HEK293 (cell line): ENCODE results near the gene DSCAML1.

Experiments
- CTCF ChIA-PET: fragments of 350-600 bp; formaldehyde crosslinking; extraction: SDS; loops from one replicate; lab custom pipeline; 2021; ENCODE audit warnings: antibody characterized with exemption; lab: Yijun Ruan, JAX
- POLR2A ChIA-PET: fragments of 300-600 bp; formaldehyde crosslinking; extraction: SDS; loops from one replicate; lab custom pipeline; 2020; ENCODE audit warnings: antibody characterized with exemption, inconsistent platforms; lab: Yijun Ruan, JAX
- H3K27ac ChIP-seq: fragments of 200-500 bp; sonication (Bioruptor generic); 2 replicates; pipeline ENCODE4 v1.5.1; 2014; ENCODE audit warnings: low read depth, low read length, control low read depth, inconsistent platforms; ENCODE audit errors: extremely low read depth
- H3K36me3 ChIP-seq, 2 experiments: fragments of 200-500 bp in 1 of 2; sonication (Bioruptor generic) in 1 of 2; 1 replicate in 1 of 2; 2 replicates in 1 of 2; pipeline ENCODE4 v1.5.1; 2014 to 2017; ENCODE audit warnings: inconsistent platforms in 2 of 2, low read length in 2 of 2; ENCODE audit not compliant: control insufficient read depth in 2 of 2, insufficient read depth in 1 of 2
- H3K4me1 ChIP-seq: fragments of 200-500 bp; sonication (Bioruptor generic); 2 replicates; pipeline ENCODE4 v1.5.1; 2014; ENCODE audit warnings: mild to moderate bottlenecking, low read length, inconsistent platforms; ENCODE audit not compliant: control insufficient read depth, insufficient read depth
- H3K4me3 ChIP-seq: 2 replicates; pipeline ENCODE4 v1.5.1; 2011; ENCODE audit warnings: low read depth, mild to moderate bottlenecking, control low read depth, low read length, moderate library complexity
- H3K9me3 ChIP-seq: fragments of 200-500 bp; sonication (Bioruptor generic); 2 replicates; pipeline ENCODE4 v1.5.1; 2014; ENCODE audit warnings: low read depth, low read length, inconsistent platforms; ENCODE audit not compliant: control insufficient read depth, insufficient read depth
- GLI4 ChIP-seq: fragments of 450-650 bp; formaldehyde crosslinking; IDR thresholded peaks from 2 replicates; pipeline ENCODE4 v1.5.1; 2016; ENCODE audit warnings: missing biosample characterization, missing genetic modification characterization
- KLF16 ChIP-seq: fragments of 450-650 bp; formaldehyde crosslinking; IDR thresholded peaks from 2 replicates; pipeline ENCODE4 v1.5.1; 2017; ENCODE audit warnings: missing biosample characterization, missing genetic modification characterization
- OSR2 ChIP-seq: fragments of 450-650 bp; formaldehyde crosslinking; IDR thresholded peaks from 2 replicates; pipeline ENCODE4 v1.5.1; 2016; ENCODE audit warnings: missing biosample characterization, missing genetic modification characterization
- ZBTB8A ChIP-seq: fragments of 450-650 bp; formaldehyde crosslinking; IDR thresholded peaks from 2 replicates; pipeline ENCODE4 v1.5.1; 2016; ENCODE audit warnings: missing biosample characterization, missing genetic modification characterization
- ZEB2 ChIP-seq: fragments of 450-650 bp; formaldehyde crosslinking; IDR thresholded peaks from 2 replicates; pipeline ENCODE4 v1.5.1; 2016; ENCODE audit warnings: missing biosample characterization, missing genetic modification characterization
- ZNF169 ChIP-seq: fragments of 450-650 bp; formaldehyde crosslinking; IDR thresholded peaks from 2 replicates; pipeline ENCODE4 v1.5.1; 2016; ENCODE audit warnings: missing biosample characterization, missing genetic modification characterization
- ZNF174 ChIP-seq: fragments of 450-650 bp; formaldehyde crosslinking; IDR thresholded peaks from 2 replicates; pipeline ENCODE4 v1.5.0; 2017; ENCODE audit warnings: missing biosample characterization, mild to moderate bottlenecking, missing genetic modification characterization
- ZNF239 ChIP-seq: fragments of 450-650 bp; formaldehyde crosslinking; IDR thresholded peaks from 2 replicates; pipeline ENCODE4 v1.5.1; 2016; ENCODE audit warnings: missing biosample characterization, missing genetic modification characterization
- ZNF280C ChIP-seq: fragments of 450-650 bp; formaldehyde crosslinking; IDR thresholded peaks from 2 replicates; pipeline ENCODE4 v1.5.1; 2016; ENCODE audit warnings: missing biosample characterization, missing genetic modification characterization
- ZNF398 ChIP-seq: fragments of 450-650 bp; formaldehyde crosslinking; IDR thresholded peaks from 2 replicates; pipeline ENCODE4 v1.5.1; 2017; ENCODE audit warnings: missing biosample characterization, missing genetic modification characterization
- ZNF404 ChIP-seq: fragments of 450-650 bp; formaldehyde crosslinking; IDR thresholded peaks from 2 replicates; pipeline ENCODE4 v1.5.1; 2017; ENCODE audit warnings: missing biosample characterization, missing genetic modification characterization
- ZNF549 ChIP-seq: fragments of 450-650 bp; IDR thresholded peaks from 2 replicates; pipeline ENCODE4 v1.5.1; 2018; ENCODE audit warnings: missing biosample characterization, missing genetic modification characterization, mild to moderate bottlenecking, inconsistent platforms, moderate library complexity
- ZNF670 ChIP-seq: fragments of 450-650 bp; formaldehyde crosslinking; IDR thresholded peaks from 2 replicates; pipeline ENCODE4 v1.5.1; 2016; ENCODE audit warnings: missing biosample characterization, missing genetic modification characterization, low read depth
- ZNF768 ChIP-seq: fragments of 450-650 bp; formaldehyde crosslinking; IDR thresholded peaks from 2 replicates; pipeline ENCODE4 v1.5.1; 2018; ENCODE audit warnings: missing biosample characterization, mild to moderate bottlenecking, missing genetic modification characterization
- ZNF776 ChIP-seq: fragments of 450-650 bp; formaldehyde crosslinking; IDR thresholded peaks from 2 replicates; pipeline ENCODE4 v1.5.0; 2017; ENCODE audit warnings: missing biosample characterization, missing genetic modification characterization, borderline replicate concordance
- ZSCAN23 ChIP-seq: fragments of 450-650 bp; formaldehyde crosslinking; IDR thresholded peaks from 2 replicates; pipeline ENCODE4 v1.5.1; 2016; ENCODE audit warnings: missing biosample characterization, missing genetic modification characterization
- TF ChIP-seq, protein P1 (sequence below): fragments of 450-650 bp; formaldehyde crosslinking; conservative IDR thresholded peaks from 2 replicates; pipeline ENCODE4 v1.5.1; 2016; ENCODE audit warnings: low read depth, missing biosample characterization, missing genetic modification characterization
- TF ChIP-seq, protein P2 (sequence below): fragments of 450-650 bp; IDR thresholded peaks from 2 replicates; pipeline ENCODE4 v1.5.1; 2018; ENCODE audit warnings: missing biosample characterization, mild to moderate bottlenecking, missing genetic modification characterization

Gene DSCAML1

DNA sequence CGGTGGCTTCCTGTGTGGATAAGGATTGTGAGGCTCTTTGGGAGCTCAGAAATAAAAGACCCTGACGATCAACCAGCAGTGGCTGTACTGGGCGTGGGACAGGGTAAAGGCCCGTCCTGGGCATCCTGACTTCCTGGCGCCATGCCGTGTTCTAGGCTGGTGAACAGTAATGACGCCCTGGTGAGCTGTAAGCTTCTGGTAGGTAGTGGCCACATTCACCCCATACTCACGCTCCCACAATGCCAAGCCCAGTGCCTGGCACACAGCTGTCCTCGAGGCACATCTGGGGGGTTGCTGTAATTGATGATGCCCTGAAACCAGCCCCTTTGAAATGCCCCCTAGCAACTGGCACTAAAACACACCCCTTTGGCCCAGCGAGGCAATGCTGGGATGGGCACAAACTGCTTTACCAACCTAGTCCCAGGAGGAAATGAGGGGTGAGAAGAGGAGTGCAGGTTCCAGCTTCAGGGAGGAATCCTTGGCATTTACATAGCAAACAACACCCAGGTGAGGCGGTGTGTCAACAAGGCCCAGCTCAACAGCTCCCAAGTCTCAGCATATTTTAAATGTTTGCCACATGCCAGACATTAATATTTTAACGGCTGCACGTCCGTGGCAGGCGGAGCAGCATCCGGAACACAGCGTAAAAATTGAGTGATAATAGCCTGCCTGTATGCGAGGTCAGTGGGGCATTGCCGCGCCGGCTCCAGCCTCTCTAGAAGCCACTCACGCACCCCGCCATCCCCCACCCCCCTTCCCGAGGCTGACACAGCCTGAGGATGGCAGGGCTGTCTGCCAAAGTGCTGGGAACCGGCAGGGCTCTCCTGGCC is 79.3 kb downstream of the DSCAML1 start (continued):
- TF ChIP-seq ZNF398 (tag by site-specific recombination) (no peak), ZNF768 (no peak)

DNA sequence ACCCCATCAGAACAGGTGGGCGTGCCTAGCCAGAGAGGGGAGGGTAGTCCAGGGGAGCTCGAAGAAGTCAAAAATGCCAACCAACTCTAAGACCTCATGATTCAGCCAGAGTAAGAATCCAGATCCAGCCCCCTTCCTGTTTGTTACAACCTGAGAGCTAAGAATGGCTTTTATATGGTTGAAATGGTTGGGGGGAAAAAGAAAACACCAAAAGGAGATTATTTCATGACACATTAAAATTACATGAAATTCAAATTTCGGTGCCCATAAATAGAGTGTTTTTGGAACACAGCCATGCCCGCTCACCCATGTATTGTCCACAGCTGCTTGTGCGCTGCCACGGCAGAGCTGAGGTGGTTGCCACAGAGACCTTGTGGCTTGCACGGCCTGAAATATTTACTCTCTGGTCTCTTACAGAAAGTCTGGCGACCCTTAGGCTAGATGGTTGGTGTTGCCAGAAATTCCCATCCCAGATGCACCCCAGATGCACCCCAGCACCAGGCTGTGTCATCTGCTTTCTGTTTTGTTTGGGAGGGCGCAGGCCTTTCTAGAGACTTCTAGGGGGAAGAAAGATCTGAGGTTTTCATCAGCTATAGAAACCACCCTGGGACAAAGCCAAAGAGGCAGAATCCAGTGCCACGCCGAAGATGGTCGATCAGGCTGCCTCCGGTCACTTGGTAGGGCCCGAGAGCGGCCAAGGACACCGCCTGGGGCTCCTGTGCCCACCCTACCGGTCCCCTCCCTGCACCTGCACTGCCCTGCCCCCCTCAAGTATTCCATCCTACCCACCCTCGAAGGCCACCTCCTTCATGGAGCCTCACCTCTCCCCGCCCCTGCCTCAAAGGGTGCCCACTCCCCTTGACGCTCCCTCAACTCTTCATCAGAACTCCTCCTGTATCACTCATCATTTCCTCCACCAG is 80.2 kb downstream of the DSCAML1 start:
- Histone ChIP-seq H3K36me3 (no peaks in the 10 kb centered on the region), H3K27ac (no peak overlapping the region), H3K4me3 (no peak overlapping the region), H3K9me3 (no peaks in the 10 kb centered on the region), H3K4me1 (no peaks in the 10 kb centered on the region)
- no peak for TF ChIP-seq OSR2 (tag by site-specific recombination)
- TF ChIP-seq ZNF174 (tag by site-specific recombination), result no peak
- no peak for TF ChIP-seq ZEB2 (tag by site-specific recombination)
- CTCF ChIA-PET, result interaction anchor here (0.6 kb wide), 1 partner anchor 17 kb away, joined by 4 read pairs; no protein-coding TSS in a partner anchor
- POLR2A ChIA-PET, result no interaction called here

- Histone ChIP-seq H3K27ac (no peak overlapping the region), H3K4me1 (no peaks in the 10 kb centered on the region), H3K9me3 (no peaks in the 10 kb centered on the region), H3K36me3 (no peaks in the 10 kb centered on the region), H3K4me3 (no peak overlapping the region)
- CTCF ChIA-PET, result no interaction called here
- TF ChIP-seq ZNF549 (no peak), ZNF239 (tag by site-specific recombination) (no peak), ZNF169 (no peak), OSR2 (tag by site-specific recombination) (no peak), KLF16 (tag by site-specific recombination) (no peak), ZNF670 (tag by site-specific recombination) (no peak), ZNF280C (no peak), ZBTB8A (no peak), ZNF404 (tag by site-specific recombination) (no peak), GLI4 (tag by site-specific recombination) (no peak), ZNF776 (tag by site-specific recombination) (no peak), ZSCAN23 (no peak)
- TF ChIP-seq, protein P1, sequence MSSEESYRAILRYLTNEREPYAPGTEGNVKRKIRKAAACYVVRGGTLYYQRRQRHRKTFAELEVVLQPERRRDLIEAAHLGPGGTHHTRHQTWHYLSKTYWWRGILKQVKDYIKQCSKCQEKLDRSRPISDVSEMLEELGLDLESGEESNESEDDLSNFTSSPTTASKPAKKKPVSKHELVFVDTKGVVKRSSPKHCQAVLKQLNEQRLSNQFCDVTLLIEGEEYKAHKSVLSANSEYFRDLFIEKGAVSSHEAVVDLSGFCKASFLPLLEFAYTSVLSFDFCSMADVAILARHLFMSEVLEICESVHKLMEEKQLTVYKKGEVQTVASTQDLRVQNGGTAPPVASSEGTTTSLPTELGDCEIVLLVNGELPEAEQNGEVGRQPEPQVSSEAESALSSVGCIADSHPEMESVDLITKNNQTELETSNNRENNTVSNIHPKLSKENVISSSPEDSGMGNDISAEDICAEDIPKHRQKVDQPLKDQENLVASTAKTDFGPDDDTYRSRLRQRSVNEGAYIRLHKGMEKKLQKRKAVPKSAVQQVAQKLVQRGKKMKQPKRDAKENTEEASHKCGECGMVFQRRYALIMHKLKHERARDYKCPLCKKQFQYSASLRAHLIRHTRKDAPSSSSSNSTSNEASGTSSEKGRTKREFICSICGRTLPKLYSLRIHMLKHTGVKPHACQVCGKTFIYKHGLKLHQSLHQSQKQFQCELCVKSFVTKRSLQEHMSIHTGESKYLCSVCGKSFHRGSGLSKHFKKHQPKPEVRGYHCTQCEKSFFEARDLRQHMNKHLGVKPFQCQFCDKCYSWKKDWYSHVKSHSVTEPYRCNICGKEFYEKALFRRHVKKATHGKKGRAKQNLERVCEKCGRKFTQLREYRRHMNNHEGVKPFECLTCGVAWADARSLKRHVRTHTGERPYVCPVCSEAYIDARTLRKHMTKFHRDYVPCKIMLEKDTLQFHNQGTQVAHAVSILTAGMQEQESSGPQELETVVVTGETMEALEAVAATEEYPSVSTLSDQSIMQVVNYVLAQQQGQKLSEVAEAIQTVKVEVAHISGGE (tag by site-specific recombination), result no peak
- TF ChIP-seq, protein P2, sequence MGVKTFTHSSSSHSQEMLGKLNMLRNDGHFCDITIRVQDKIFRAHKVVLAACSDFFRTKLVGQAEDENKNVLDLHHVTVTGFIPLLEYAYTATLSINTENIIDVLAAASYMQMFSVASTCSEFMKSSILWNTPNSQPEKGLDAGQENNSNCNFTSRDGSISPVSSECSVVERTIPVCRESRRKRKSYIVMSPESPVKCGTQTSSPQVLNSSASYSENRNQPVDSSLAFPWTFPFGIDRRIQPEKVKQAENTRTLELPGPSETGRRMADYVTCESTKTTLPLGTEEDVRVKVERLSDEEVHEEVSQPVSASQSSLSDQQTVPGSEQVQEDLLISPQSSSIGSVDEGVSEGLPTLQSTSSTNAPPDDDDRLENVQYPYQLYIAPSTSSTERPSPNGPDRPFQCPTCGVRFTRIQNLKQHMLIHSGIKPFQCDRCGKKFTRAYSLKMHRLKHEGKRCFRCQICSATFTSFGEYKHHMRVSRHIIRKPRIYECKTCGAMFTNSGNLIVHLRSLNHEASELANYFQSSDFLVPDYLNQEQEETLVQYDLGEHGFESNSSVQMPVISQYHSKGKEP (tag by site-specific recombination), result no peak
- TF ChIP-seq, all 188 proteins: peak for 0
- POLR2A ChIA-PET, result no interaction called here
These were observed 81.2 kb downstream of the DSCAML1 start for GRCh38 chr11:117715801-117716200.
